HG03159 (cell line): ENCODE results near the gene DMRTC2.

ENCODE experiments used
- ATAC-seq: cut with Tn5 transposase; IDR thresholded peaks from one replicate; pipeline ENCODE4 v1.9.1; 2021; ENCODE audit warnings: mild to moderate bottlenecking, moderate library complexity; ENCODE audit not compliant: unreplicated experiment

The DMRTC2 gene

DNA sequence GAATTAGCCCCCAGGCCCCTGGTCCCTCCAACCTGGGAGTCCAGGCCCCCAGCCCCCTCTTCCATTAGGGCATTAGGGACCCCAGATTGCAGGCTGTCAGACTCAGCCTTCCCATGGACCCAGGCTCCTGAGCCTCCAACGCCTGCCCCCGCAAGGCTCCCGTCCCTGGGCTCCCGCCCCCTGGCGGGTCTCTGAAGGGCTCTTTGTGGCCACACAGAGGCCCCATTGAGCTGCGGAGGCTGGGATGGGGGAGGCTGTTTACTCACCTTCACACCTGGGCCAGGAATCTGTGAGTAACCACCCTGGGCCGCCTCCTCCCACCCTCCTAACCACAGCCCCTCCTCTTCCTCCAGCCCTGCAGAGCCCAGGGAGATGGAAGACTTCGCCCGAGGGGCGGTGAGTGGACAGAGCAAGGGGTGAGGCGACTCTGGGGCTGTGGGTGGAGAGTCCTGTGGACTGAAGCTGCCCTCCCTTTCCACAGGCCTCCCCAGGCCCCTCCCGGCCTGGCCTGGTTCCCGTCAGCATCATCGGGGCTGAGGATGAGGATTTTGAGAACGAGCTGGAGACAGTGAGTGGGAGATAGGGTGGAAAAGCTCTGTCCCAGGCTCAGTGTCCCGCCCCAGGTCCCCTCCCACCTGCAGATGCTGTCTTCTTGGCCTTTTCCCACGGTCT is 43.0 kb downstream of the DMRTC2 start:
- ATAC-seq = no peak

DNA sequence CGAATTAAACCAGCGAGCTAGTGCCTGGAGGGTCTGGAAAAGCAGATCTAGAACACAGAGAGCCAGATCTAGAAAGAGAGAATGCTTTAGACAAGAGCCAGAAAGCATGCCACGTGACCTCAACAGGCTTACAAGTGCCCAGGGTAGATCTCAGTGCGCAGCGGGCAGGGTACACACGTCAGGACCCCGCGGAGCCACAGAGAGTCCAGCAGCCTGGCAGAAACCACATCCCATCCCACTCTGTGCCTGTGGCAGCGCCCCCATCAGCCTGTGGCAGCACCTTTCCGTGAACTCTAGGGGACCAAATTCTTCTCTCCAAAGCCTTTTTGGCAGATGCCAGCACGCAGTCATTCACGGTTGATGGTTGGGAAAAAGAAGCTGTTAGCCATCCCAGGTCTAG is 44.1 kb downstream of the DMRTC2 start:
- ATAC-seq = no peak

DNA sequence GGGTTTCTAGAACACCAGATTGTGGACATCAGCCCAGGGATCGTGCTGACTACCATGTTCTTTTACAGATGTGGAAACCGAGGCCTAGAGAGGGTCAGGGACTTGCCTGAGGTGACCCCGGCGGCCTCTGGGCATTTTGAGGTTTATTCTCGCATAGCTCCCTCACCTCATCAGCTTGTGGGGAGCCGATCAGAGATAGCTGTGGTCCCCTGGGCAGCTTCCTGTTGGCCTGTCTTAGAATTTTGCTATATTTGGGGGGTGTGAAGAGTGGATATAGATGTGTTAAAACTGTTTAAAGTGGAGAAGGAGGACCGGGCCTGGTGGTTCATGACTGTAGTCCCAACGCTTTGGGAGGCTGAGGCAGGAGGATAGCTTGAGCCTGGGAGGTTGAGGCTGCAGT is 45.1 kb downstream of the DMRTC2 start:
- ATAC-seq = no peak

DNA sequence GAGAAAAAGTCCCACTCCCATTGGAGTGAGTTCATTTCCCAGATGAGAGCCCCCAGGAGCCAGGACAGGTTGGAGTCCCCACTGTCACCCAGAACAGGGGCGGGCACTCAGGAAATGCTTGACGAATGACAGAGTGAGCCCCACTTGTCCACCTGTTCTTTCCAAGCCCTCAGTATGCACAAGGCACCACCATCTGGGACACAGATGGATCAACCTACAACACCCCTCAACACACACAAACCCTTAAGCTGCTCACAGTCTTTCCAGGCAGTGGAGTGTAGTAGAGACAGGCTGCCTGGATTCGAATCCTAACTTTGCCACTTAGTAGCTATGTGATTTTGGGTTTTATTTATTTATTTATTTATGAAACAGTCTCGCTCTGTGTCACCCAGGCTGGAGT is 46.1 kb downstream of the DMRTC2 start:
- ATAC-seq = no peak

DNA sequence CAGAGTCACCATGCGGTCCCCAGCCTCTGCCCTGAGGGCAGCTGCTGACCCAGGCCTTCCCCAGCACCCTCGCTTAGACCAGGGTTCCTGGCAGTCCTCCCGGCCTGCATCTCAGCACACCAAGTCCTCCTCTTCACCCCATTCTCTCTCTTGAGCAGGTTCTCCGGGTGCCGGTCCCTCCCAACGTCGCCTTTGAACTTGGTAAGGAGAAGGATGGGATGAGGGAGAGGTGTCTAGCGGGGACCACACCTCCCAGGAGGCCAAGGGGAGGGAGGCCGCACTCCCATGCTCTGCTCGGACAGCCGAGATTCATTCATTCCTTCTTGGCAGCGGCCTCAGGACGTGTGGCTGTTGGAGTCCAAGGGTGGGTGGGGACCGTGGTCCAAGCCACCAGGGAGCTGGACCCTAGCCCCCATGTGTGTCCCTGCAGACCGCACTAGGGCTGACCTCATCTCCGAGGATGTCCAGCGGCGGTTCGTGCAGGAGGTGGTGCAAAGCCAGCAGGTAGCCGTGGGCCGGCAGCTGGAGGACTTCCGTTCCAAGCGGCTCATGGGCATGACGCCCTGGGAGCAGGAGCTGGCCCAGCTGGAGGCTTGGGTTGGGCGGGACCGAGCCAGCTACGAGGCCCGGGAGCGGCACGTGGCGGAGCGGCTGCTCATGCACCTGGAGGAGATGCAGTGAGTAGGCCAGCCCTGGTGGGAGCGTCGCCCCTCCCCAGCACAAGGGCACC is 47.5 kb downstream of the DMRTC2 start:
- ATAC-seq = no peak

DNA sequence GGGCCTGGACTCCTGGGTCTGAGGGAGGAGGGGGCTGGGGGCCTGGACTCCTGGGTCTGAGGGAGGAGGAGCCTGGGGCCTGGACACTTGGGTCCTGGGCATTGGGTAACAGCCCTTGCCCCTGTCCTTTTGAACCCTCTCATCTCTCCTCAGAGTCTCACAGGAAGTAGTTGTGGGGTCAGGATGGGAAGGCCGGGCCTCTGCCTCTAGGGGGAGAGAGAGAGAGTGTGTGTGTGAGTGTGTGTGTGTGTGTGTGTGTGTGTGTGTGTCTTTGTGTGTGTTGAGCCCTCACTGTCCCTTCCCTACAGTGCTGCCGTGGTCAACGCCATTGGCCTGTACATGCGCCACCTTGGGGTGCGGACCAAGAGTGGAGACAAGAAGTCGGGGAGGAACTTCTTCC is 49.1 kb downstream of the DMRTC2 start:
- no peak for ATAC-seq

DNA sequence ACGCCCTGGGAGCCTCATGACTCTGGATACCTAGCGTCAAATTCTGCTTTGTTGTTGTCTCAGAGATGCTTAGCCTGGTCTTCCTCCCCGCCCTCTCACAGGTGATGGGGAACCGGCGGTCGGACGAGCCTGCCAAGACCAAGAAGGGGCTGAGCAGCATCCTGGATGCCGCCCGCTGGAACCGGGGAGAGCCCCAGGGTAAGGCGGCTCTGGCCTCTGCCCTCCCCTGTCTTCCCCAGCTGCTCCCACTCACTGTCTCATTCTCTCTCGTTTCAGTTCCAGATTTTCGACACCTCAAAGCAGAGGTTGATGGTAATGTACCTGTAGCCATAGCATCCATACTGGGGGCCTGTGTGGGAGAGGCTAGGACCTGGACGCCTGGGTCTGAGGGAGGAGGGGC is 49.5 kb downstream of the DMRTC2 start:
- ATAC-seq = no peak

DNA sequence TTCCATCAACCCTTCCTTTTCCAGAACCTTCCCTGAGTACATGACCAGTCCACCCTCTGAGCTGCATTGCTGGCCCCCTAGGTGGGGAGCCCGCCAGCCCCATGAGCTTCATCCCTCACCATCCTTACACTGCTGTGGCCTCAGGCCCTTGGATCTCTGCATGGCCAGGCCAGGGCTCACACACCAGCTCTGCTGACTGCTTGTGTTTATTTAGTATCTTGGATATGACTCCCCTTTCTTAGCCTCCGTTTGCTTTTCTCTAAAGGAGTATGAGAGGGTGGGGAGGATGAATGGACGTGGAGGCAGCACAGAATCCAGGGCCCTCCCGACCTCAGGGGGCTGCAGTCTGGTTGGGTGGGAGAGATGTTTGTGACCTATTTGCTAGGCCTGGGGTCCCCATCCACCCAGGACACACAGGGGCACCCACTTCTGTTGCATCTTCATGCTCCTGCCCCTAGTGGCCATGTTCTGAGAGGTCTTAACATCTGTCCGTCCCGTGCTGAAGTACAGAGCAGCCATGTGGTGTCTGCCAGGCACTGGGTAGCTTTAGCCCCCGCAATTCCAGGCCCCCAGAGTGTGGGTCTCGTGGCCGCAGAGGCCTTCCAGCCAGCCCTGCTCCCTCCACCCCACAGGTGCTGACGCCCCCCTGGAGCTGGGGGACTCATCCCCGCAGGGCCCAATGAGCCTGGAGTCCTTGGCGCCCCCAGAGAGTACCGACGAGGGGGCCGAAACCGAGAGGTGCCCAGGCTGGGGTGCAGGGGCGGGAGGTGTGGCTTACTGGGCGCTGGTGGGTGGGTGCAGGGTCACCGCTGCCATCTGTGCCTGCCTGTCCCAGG is 51.1 kb downstream of the DMRTC2 start:
- no peak for ATAC-seq

DNA sequence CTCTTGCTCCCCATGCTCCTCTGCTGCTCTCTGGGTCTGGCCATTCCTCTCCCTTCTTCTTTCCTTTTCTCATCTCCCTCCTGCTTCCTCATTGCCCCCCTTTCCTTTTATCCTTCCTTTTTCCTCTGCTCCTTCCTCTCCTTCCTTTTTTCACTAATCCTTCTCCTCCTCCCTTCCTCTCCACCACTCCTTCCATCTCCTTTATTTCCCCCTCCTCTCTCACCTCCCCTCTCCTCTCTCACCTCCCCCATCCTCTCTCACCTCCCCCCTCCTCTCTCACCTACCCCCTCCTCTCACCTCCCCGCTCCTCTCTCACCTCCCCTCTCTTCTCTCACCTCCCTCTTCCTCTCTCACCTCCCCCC is 51.7 kb downstream of the DMRTC2 start:
- ATAC-seq = no peak

DNA sequence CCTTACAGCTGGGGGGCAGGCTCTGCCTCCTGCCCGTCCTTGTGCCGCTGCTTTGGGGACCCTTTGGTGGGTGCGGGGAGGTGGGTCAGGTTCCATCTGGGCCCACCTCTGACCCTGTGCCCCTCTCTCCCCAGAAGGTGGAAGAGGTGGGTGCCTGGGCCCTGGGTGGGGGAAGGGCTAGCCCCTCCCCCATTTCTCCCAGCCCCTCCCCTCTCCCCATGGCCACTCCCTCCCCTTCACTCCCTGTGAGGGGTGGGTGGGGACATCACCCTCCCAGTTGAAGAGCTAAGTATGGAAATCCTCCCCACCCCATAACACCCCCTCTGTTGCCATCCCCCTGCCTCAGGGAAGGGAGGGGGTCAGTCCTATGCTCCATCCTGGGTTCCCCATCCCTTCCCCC is 52.3 kb downstream of the DMRTC2 start:
- no peak for ATAC-seq

DNA sequence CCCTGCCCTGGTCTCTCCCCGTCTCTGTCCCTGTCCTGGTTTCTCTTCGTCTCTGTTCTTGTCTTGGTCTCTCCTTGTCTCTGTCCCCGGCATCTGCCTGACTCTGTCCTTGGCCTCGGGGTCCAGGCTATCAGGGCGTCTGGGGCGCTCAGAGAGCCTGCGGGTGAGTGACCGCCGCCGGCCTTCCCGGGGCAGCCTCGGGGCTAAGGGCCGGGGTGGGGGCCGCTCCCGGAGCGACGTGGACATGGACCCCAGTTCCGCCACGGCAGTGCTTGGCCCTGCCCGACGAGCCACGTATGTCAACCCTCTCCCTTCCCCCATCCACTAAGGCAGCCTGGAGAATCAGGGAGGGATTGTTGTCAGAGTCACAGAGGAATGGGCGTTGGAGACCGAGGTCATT is 53.0 kb downstream of the DMRTC2 start:
- no peak for ATAC-seq

DNA sequence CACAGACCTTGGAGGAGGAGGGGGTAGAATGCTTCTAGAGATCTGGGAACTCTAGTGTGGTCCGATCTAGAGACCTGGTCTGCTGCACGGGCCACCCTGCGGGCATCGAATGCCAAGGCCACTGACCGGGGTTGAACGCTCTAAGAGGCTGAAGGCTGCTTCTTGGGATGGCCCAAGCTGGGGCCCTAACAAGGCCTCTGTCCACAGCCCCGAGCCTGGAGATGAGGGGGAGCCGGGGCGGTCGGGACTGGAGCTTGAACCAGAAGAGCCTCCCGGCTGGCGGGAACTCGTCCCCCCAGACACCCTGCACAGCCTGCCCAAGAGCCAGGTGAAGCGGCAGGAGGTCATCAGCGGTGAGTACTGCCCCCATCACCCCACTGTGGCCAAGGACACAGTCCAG is 53.4 kb downstream of the DMRTC2 start:
- ATAC-seq = no peak
